AG04450 (cell line): ENCODE data around the gene CCR1. TPM values are rescaled to one million over a fixed set of nuclear protein-coding genes. Genes with fewer than 3 reads are reported as not detected.

Experiments
- CTCF ChIA-PET: fragments of 300-600, 350-600 bp; formaldehyde crosslinking; extraction: SDS; loops from one replicate; lab custom pipeline; 2022; ENCODE audit warnings: antibody characterized with exemption, inconsistent platforms; lab: Charles Lee
- POLR2A ChIA-PET: fragments of 350-600 bp; formaldehyde crosslinking; extraction: SDS; loops from one replicate; lab custom pipeline; 2021; ENCODE audit warnings: antibody characterized with exemption, inconsistent platforms; lab: Yijun Ruan, JAX
- DNase-seq: peaks from one replicate; pipeline ENCODE4 v3.0.0-alpha.2; 2011; ENCODE audit warnings: low read depth, low spot score
- H3K27ac ChIP-seq: one replicate; pipeline ENCODE4 v1.5.1; 2012; ENCODE audit warnings: low read depth, low read length, control low read depth
- H3K27me3 ChIP-seq: one replicate; pipeline ENCODE4 v1.6.0; 2012; ENCODE audit warnings: low read length; ENCODE audit not compliant: control insufficient read depth, insufficient read depth
- H3K4me3 ChIP-seq: 2 replicates; pipeline ENCODE4 v1.5.1; 2011; ENCODE audit warnings: mild to moderate bottlenecking, low read depth, low read length, control low read depth
- H3K9me3 ChIP-seq: 2 replicates; pipeline ENCODE4 v1.5.1; 2012; ENCODE audit warnings: low read length; ENCODE audit not compliant: control insufficient read depth, insufficient read depth
- polyA plus RNA-seq: library from polyadenylated mRNA; depleted of rRNA; stranded (reverse); fragments of >200 nt; gene quantifications from 2 replicates; pipeline ENCODE4 v1.2.3, GENCODE V29; 2011
- TF ChIP-seq, protein P1 (sequence below): IDR thresholded peaks from 2 replicates; pipeline ENCODE4 v1.5.1; 2011; ENCODE audit warnings: low read depth, low read length, control low read depth, inconsistent platforms

The CCR1 gene
- polyA plus RNA-seq, 1 experiment: 0.02 TPM

DNA sequence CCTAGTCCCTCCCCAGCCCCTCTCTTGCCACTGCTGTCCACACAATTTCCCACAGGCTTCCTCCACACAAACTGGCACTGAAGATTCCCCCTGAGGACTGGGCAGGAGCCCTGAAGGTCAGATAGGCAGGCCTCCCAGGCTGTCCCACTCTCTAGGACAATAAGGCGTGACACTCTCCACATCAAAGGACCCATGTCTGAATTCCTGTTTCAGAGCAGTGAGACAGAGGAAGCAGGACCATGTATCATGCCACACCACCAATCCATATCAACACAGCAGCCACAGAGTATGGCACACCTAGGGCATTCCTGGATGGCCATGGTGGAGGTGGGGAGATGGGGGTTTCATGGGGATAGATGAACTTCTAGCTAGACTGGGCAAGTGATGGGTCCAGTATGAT is 13.8 kb upstream of the CCR1 start:
- no peak overlapping the region for H3K27ac ChIP-seq
- no peak overlapping the region for H3K4me3 ChIP-seq
- TF ChIP-seq, protein P1, sequence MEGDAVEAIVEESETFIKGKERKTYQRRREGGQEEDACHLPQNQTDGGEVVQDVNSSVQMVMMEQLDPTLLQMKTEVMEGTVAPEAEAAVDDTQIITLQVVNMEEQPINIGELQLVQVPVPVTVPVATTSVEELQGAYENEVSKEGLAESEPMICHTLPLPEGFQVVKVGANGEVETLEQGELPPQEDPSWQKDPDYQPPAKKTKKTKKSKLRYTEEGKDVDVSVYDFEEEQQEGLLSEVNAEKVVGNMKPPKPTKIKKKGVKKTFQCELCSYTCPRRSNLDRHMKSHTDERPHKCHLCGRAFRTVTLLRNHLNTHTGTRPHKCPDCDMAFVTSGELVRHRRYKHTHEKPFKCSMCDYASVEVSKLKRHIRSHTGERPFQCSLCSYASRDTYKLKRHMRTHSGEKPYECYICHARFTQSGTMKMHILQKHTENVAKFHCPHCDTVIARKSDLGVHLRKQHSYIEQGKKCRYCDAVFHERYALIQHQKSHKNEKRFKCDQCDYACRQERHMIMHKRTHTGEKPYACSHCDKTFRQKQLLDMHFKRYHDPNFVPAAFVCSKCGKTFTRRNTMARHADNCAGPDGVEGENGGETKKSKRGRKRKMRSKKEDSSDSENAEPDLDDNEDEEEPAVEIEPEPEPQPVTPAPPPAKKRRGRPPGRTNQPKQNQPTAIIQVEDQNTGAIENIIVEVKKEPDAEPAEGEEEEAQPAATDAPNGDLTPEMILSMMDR: no peak
- no peak for DNase-seq
- H3K27me3 ChIP-seq: no peaks in the 10 kb centered on the region
- CTCF ChIA-PET: no interaction called here
- no peaks in the 10 kb centered on the region for H3K9me3 ChIP-seq
- POLR2A ChIA-PET: no interaction called here

DNA sequence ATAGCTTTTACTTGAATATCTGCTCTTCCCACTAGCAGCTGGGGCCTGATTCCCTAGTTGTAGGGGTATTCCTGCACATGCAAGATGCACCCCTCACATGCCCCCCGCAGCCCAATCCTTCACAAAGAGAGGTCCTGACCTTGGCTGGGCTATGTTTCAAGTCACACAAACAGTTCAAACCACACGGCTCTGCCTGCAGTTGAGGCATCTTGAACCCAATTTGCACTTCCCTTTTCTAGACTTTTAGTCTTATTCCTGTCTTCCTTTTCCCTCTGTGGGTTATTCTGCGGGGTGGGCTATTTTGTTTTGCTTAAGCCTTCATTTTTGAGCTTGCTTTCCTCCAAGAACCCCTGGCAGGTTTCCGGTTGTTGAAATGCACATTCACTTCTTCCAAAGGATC is 13.3 kb upstream of the CCR1 start:
- Histone ChIP-seq H3K9me3 (no peaks in the 10 kb centered on the region), H3K27me3 (no peaks in the 10 kb centered on the region), H3K4me3 (no peak overlapping the region), H3K27ac (no peak overlapping the region)
- ChIA-PET POLR2A (no interaction called here), CTCF (no interaction called here)
- TF ChIP-seq, protein P1: no peak
- DNase-seq: no peak

DNA sequence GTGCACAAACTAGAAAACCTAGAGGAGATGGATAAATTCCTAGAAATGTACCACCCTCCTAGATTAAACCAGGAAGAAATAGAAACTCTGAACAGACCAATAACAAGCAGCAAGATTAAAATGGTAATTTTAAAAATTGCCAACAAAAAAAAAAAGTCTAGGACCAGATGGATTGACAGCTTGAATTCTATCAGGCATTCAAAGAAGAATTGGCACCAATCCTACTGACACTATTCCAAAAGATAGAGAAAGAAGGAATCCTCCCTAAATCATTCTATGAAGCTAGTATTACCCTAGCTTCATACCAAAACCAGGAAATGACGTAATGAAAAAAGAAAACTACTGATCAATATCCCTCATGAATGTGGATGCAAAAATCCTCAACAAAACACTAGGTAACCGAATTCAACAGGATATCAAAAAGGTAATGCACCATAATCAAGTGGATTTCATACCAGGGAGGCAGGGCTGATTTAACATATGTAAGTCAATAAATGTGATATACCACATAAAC is 10.1 kb upstream of the CCR1 start:
- Histone ChIP-seq H3K27me3 (peaks cover 7% of the 10 kb centered on the region), H3K4me3 (no peak overlapping the region), H3K9me3 (no peaks in the 10 kb centered on the region), H3K27ac (no peak overlapping the region)
- ChIA-PET CTCF (interaction anchor here (0.7 kb wide), 1 partner anchor 282 kb away, joined by 3 read pairs; no protein-coding TSS in a partner anchor), POLR2A (no interaction called here)
- TF ChIP-seq, protein P1: no peak
- no peak for DNase-seq

DNA sequence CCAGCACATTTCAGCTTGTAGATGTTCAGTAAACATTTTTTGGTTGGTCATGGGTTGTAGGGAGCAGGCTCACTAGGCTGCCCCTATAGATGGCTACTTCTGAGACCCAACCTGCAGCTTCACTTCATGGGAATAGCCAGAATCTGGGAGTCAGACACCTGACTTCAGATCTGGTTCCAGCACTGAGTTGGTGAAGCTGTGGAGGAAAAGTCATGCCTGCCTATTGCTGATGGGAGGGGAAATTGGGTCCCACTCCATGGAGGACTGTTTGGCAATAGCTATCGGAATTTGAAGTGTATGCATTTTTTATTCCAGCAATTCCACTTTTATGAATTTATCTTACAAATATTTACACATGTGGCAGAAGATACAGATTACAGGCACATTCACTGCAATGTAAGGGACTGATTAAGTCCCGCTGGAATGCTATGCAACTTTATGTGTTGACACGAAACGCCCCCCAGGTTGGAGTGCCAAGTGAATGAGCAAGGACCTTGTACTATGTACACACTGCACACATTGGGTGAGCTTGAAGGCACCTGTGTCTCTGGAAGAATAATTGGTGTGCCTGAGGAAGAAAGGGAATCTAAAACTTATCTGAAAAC is 7.8 kb upstream of the CCR1 start:
- Histone ChIP-seq H3K4me3 (no peak overlapping the region), H3K9me3 (no peaks in the 10 kb centered on the region), H3K27me3 (peaks cover 13% of the 10 kb centered on the region), H3K27ac (no peak overlapping the region)
- POLR2A ChIA-PET: interaction anchor here (0.7 kb wide), 1 partner anchor 250 kb away, joined by 3 read pairs; no protein-coding TSS in a partner anchor
- TF ChIP-seq, protein P1: no peak
- CTCF ChIA-PET: interaction anchor here (0.8 to 1.1 kb wide), 3 partner anchors 8 to 140 kb away, joined by 3 to 4 read pairs (median 3); partner anchors contain the start of gene CCR1
- DNase-seq: peak; percentile 26

DNA sequence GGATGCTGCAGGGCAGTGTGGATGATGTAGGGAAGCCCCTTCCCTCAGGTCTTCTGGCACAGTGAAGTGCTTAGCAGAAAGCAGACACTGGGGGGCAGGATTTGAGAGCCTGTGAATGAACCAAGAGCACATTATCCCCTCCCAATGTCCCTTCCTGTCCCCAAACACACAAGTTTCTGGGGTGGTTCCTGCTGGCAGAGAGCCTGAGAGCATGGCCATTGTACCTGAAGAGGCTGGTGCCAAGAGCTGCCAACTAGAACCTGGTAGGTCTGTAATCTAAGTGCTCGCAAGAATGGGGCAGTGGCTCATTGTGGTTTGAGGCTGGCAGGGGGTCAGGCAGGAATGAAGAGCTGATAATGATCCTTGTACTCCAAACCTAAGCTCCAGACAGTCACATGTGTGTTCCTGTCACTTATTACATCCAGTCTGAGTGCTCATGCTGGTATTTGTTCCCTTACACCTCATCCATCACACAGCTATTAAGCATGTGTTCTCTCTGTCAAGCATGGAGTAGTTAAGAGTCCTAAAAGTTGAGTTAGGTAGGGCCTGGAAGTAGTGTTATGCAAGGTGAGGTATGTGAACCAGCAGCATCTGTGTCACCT is 6.7 kb upstream of the CCR1 start:
- CTCF ChIA-PET: interaction anchor here (0.8 kb wide), 1 partner anchor 139 kb away, joined by 3 read pairs; no protein-coding TSS in a partner anchor
- Histone ChIP-seq H3K4me3 (no peak overlapping the region), H3K27ac (no peak overlapping the region), H3K9me3 (no peaks in the 10 kb centered on the region), H3K27me3 (peaks cover 13% of the 10 kb centered on the region)
- POLR2A ChIA-PET: no interaction called here
- DNase-seq: no peak
- TF ChIP-seq, protein P1: peak; percentile 20; the same call in 1 of the 2 replicates
